ENCODE results near the gene AATK. TPM values are rescaled to one million over a fixed set of nuclear protein-coding genes. Genes with fewer than 3 reads are reported as not detected.

Gene AATK
- total RNA-seq, 1 donor from 2014 or later, result 0.42 TPM

GRCh38 chr17:81108220-81108619, 57.8 kb downstream of the AATK start:
- ChIA-PET POLR2A (no interaction called here), CTCF (no interaction called here)
- Mint-ChIP-seq H3K27me3 (no peaks in the 10 kb centered on the region), H3K36me3 (ENCODE audit: low read depth) (no peaks in the 10 kb centered on the region), H3K9me3 (no peaks in the 10 kb centered on the region), H3K4me3 (no peak overlapping the region), H3K27ac (no peak overlapping the region), H3K4me1 (no peaks in the 10 kb centered on the region)
- TF ChIP-seq, protein P1, sequence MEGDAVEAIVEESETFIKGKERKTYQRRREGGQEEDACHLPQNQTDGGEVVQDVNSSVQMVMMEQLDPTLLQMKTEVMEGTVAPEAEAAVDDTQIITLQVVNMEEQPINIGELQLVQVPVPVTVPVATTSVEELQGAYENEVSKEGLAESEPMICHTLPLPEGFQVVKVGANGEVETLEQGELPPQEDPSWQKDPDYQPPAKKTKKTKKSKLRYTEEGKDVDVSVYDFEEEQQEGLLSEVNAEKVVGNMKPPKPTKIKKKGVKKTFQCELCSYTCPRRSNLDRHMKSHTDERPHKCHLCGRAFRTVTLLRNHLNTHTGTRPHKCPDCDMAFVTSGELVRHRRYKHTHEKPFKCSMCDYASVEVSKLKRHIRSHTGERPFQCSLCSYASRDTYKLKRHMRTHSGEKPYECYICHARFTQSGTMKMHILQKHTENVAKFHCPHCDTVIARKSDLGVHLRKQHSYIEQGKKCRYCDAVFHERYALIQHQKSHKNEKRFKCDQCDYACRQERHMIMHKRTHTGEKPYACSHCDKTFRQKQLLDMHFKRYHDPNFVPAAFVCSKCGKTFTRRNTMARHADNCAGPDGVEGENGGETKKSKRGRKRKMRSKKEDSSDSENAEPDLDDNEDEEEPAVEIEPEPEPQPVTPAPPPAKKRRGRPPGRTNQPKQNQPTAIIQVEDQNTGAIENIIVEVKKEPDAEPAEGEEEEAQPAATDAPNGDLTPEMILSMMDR (IDR thresholded peaks at IDR 0.05), result no peak
- no peak for ATAC-seq (ENCODE audit: low read depth)
- intact Hi-C loops (cut with micrococcal nuclease), result no loop called here
- no peak for DNase-seq

DNA sequence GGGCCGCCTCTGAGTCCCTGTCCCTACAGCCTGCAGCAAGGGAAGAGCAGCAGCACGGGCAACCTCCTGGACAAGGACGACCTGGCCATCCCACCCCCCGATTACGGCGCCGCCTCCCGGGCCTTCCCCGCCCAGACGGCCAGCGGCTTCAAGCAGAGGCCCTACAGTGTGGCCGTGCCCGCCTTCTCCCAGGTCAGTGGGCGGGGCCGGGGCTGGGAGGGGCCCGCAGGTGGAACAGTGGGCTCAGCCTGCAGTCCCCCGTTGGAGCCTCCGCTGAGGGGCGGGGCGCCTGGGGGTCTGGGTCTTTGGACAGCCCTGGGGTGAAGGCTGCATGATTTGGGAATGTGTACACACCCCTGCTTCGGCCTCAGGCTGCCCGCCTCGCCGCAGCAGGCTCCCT, 59.3 kb downstream of the AATK start:
- no peak for ATAC-seq (ENCODE audit: low read depth)
- TF ChIP-seq, protein P1 (IDR thresholded peaks at IDR 0.05), result no peak
- intact Hi-C loops (cut with micrococcal nuclease), result no loop called here
- Mint-ChIP-seq H3K4me3 (no peak overlapping the region), H3K4me1 (peaks cover 2% of the 10 kb centered on the region), H3K27ac (no peak overlapping the region), H3K36me3 (ENCODE audit: low read depth) (no peaks in the 10 kb centered on the region), H3K9me3 (no peaks in the 10 kb centered on the region), H3K27me3 (no peaks in the 10 kb centered on the region)
- CTCF ChIA-PET, result no interaction called here
- POLR2A ChIA-PET, result no interaction called here
- no peak for DNase-seq

DNA sequence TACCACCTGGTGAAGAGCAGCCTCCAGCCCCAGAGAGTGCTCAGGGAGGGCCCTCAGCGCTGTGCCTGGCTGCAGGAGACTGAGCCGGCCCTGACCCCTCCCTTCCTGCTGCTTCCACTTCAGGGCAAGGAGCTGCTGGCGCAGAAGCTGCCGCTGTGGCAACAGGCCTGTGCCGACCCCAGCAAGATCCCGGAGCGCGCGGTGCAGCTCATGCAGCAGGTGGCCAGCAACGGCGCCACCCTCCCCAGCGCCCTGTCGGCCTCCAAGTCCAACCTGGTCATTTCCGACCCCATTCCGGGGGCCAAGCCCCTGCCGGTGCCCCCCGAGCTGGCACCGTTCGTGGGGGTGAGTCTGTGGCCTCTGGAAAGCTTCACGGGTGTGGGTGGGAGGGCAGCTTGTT, 62.6 kb downstream of the AATK start:
- H3K27ac Mint-ChIP-seq, result no peak overlapping the region
- peaks cover 3% of the 10 kb centered on the region for H3K4me1 Mint-ChIP-seq
- ChIA-PET CTCF (interaction anchor here (0.7 to 2.0 kb wide), 2 partner anchors 114 to 116 kb away, joined by 3 to 6 read pairs; no protein-coding TSS in a partner anchor), POLR2A (no interaction called here)
- TF ChIP-seq, protein P1 (IDR thresholded peaks at IDR 0.05), result no peak
- intact Hi-C loops (cut with micrococcal nuclease), result no loop called here
- DNase-seq (no peak), ATAC-seq (ENCODE audit: low read depth) (no peak)
- no peak overlapping the region for H3K4me3 Mint-ChIP-seq
- peaks cover 9% of the 10 kb centered on the region for H3K27me3 Mint-ChIP-seq
- H3K9me3 Mint-ChIP-seq, result no peaks in the 10 kb centered on the region
- H3K36me3 Mint-ChIP-seq (ENCODE audit: low read depth), result no peaks in the 10 kb centered on the region

DNA sequence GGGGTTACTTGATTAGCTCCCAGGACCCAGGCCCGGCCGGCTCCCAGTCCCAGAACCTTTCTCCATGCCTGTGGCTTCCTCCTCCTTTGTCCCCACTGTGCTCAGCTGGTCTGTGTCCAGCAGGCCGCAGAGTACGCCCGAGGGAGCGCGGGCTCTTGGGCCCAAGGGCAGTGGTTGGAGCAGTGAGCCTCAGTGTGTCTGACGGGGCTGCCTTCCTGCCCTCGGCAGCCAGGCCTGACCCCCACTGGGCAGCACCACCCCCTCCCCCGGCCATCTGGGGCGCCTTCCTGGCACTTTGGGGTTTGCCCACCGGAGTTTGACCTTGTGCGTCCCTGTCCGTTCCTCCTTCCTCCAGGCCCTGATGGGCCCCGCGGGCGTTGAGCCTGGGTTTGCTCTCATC, 63.2 kb downstream of the AATK start:
- POLR2A ChIA-PET, result no interaction called here
- Mint-ChIP-seq H3K27me3 (peaks cover 10% of the 10 kb centered on the region), H3K4me1 (peaks cover 3% of the 10 kb centered on the region), H3K36me3 (ENCODE audit: low read depth) (no peaks in the 10 kb centered on the region), H3K4me3 (no peak overlapping the region), H3K27ac (no peak overlapping the region), H3K9me3 (no peaks in the 10 kb centered on the region)
- TF ChIP-seq, protein P1 (IDR thresholded peaks at IDR 0.05), result no peak
- intact Hi-C loops (cut with micrococcal nuclease), result no loop called here
- no peak for ATAC-seq (ENCODE audit: low read depth)
- CTCF ChIA-PET, result interaction anchor here (1.6 to 2.0 kb wide), 4 partner anchors 79 to 676 kb away, joined by 6 to 12 read pairs (median 9); no protein-coding TSS in a partner anchor
- DNase-seq, result no peak

- POLR2A ChIA-PET, result no interaction called here
Observed at GRCh38 chr17:81102352-81102751, 63.7 kb downstream of the AATK start.

More at GRCh38 chr17:81102352-81102751, 63.7 kb downstream of the AATK start:
- no peak overlapping the region for H3K27ac Mint-ChIP-seq
- peaks cover 10% of the 10 kb centered on the region for H3K27me3 Mint-ChIP-seq
- H3K4me1 Mint-ChIP-seq, result peaks cover 3% of the 10 kb centered on the region
- TF ChIP-seq, protein P1 (IDR thresholded peaks at IDR 0.05), result no peak
- no peak for DNase-seq
- ATAC-seq (ENCODE audit: low read depth), result no peak
- intact Hi-C loops (cut with micrococcal nuclease), result no loop called here
- no peak overlapping the region for H3K4me3 Mint-ChIP-seq
- H3K36me3 Mint-ChIP-seq (ENCODE audit: low read depth), result no peaks in the 10 kb centered on the region
- CTCF ChIA-PET, result interaction anchor here (0.7 to 2.0 kb wide), 6 partner anchors 11 to 709 kb away, joined by 3 to 12 read pairs (median 7); no protein-coding TSS in a partner anchor
- no peaks in the 10 kb centered on the region for H3K9me3 Mint-ChIP-seq
